GM18505 (cell line): ENCODE data around the gene KIF1A.

Source experiments
- ATAC-seq: cut with Tn5 transposase; IDR thresholded peaks from one replicate; pipeline ENCODE4 v1.9.1; 2021; ENCODE audit not compliant: unreplicated experiment
- POLR2A ChIP-seq: IDR thresholded peaks from 4 replicates; pipeline ENCODE4 v1.6.1; 2011; ENCODE audit warnings: borderline replicate concordance; ENCODE audit not compliant: insufficient read depth, insufficient read length; ENCODE audit errors: extremely low read depth

Gene KIF1A

DNA sequence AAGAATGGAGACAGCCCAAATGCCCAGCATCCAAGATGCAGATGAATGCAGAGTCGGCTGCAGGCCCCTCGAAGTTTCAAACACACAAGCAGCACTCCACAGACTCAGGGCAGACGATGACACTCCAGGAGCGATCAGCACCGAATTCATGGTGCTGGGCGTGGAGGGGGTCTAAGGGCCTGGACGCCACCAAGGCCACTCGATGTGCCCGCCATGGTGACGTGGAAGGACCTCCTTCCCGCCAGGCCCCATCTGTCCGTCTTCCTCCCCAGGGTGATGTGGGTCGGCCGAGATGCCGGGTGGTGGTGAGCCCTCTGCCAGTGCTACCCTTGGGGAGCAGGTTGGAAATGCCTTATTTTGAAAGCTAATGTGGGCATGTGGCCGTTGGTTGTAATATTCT lies 9.4 kb downstream of the KIF1A start:
- TF ChIP-seq POLR2A: no peak

DNA sequence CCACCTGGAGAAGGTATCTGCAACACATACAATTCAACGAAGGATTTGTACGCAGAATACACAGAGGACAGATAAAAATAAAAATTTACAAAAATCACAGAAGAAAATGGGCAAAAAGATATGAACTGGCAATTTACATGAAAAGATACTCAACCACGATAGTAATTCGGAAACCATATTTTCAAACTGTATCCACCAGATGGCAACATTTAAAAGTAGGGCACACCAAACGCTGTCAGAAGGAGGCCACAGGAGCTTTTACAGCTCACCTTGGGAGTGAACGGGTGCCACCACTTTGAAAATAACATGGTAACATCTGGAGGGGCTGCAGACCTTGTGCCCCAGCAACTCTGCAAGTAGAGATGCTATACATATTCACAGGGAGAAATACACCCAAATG lies 9.8 kb downstream of the KIF1A start:
- no peak for TF ChIP-seq POLR2A

More for the DNA sequence above, 9.4 kb downstream of the KIF1A start:
- no peak for ATAC-seq

DNA sequence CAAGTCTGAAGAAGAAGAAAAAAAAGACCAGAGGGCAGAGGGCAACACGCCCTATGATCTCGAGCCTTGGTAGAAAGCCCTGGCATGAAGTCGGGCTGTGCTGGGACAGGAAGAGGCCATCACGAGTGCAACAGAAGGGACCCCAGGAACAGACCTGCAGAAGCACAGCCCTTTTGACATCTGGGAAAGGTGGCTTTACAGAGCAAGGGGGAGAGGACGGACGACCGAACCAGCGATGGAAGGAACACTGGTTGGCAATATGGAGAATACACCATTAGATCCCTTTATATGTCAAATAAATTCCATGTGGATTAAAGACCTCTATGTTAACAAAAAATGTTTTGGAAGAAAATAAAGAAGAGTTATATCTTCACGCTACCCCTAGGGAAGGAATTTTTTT lies 10.7 kb downstream of the KIF1A start:
- ATAC-seq: no peak
- no peak for TF ChIP-seq POLR2A

More for the DNA sequence above, 9.8 kb downstream of the KIF1A start:
- no peak for ATAC-seq

DNA sequence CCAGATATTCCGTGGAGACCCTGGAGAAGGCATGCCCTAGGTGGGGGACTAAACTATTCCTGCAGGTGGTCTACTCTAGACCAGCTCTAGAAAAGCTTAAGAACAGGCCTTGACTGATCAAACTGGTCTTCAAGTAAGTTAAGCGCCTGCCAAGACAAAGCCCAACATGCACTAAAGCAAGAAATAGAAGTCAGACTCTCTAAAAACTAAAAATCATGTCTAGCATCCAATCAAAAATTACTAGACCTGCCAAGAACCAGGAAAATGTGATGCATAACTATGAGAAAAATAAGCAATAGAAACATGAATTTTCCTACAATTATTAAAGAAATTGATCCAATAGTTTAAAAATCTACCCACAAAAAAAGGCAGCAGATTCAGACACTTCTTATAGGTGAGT lies 13.6 kb downstream of the KIF1A start:
- no peak for TF ChIP-seq POLR2A
- ATAC-seq: no peak

DNA sequence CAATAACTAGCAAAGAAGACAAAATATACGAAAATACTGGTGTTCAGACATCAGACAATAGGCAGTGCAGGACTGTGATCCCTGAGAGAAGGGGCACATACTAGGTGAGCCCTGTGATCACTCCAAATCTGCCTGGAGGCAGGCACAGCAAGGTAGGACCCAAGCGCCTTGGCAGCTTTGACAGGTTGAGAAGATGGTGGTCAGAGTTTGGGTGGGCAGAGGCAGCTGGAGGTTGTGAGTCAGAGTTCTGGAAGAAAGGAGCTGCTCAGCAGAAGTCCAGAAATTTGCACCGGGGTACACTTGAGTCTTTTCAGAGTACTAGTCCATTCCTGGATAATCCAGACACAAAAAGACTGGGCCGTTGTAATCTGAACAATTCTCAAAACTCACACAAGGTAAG lies 14.0 kb downstream of the KIF1A start:
- no peak for TF ChIP-seq POLR2A
- no peak for ATAC-seq

DNA sequence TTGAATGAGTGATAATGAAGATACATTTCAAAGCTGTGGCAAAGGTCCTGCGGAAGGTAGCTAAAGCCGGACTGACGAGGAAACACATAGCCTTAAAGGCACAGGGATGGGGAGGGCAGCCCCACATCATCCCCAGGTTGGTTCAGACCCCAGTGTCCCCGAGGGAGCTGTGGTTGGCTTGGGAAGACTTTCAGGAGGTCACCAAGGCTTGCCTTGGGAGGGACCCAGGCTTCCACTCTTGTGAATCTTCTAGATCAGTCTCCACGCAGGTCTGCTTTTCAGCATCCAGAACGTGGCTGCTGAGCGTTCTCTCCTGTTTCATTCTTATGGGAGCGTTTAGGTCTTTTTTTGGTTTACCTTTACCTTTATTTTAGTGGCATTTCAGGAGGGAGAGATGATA lies 16.8 kb downstream of the KIF1A start:
- TF ChIP-seq POLR2A: no peak
- ATAC-seq: no peak

DNA sequence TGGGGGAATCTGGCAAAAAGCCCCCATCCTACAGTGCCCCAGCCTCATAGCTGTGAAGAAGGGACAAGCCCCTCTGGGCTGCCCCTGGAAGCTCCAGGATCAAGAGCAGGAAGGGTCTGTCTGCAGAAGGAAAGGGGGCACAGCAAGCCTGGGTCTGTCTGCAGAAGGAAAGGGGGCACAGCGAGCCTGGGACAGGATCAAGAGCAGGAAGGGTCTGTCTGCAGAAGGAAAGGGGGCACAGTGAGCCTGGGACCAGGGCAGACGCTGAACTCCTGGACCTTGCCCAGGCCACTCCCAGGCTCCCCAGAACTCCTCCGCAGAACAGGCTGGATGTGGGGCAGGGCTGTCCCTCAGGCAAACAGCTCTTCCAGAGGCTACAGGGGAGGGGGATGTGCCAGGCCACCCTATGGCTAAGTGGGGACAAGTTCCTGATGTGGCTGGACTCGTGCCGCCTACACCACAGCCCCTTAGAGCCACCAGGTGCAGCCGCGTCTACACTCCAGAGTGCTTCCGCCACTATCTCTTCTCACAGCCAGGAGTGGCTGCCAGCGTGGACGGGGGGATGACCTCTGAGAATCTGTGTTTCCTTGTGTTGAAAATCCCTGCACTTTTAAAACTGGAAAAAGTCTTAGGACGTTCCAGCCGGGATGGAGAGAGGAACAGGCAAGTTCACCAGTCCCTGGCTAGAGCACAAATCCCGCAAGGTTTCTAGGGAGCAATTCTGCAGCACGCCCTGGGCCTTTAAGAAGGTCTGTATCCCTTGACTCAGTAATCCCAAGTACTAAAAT lies 20.8 kb downstream of the KIF1A start:
- no peak for ATAC-seq
- no peak for TF ChIP-seq POLR2A

DNA sequence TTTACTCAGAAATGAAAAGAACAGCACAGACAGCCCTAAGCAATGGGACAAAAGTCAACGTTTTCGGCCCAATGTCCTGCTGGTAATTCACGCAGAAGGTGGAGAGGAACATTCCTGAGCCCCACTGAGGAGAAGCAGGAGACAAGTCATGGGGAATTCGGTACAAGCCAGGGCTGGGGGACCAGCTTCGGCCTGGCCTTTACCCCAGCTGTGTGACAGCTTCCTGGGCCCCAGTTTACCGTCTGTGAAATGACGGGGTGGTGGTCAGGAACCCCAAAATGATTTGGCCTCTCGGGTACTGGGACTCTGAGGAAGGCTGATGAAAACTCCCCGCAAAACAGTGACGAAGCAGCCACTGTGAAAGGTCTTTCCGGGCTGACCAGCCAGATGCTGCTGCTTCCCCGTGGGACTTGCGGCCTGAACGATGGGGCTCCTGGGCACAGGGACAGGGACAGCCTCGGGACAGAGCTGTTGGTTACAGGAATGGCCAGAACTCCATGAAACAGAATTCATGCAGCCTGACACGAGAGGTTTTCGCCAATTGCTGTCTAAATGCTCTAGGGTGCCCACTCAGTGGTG lies 21.6 kb downstream of the KIF1A start:
- no peak for TF ChIP-seq POLR2A
- ATAC-seq: no peak

DNA sequence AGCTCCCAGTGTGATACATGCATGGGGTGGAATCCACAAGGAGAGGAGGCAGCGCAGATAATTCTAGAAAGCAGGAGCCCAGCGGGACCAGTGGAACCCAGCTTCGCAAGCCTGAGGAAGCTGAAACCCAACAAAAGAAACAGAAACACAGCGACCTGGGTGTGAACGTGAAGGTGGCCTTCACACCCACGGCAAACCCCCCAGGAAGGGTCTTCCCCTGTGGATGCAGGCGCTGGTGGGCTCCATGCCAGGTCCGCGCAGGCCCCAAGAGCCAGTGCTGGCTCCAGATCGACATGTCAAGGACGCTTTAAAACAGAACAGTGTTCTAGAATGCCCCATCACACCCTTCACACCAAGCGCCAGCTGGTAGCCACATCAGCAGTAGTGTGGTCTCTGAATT lies 22.1 kb downstream of the KIF1A start:
- no peak for TF ChIP-seq POLR2A
- ATAC-seq: no peak

DNA sequence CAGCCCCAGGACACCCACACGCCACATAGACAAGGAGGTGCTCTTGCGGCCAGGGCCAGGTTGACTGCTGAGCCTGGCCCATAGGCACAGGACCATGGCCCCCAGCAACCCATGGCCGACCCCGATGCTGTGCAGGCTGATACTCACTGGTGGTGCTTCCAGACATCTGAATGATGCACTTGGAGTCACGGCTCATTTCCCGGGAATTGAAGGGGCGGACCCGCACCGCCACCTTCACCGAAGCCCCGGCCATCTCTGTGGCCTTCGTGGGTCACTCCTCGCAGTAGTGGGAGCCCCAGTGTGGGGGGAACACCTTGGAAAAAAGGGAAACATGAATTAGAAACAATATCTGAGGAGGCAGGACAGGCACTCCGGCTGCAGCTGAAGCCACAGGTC lies 22.5 kb downstream of the KIF1A start:
- no peak for TF ChIP-seq POLR2A
- ATAC-seq: no peak

DNA sequence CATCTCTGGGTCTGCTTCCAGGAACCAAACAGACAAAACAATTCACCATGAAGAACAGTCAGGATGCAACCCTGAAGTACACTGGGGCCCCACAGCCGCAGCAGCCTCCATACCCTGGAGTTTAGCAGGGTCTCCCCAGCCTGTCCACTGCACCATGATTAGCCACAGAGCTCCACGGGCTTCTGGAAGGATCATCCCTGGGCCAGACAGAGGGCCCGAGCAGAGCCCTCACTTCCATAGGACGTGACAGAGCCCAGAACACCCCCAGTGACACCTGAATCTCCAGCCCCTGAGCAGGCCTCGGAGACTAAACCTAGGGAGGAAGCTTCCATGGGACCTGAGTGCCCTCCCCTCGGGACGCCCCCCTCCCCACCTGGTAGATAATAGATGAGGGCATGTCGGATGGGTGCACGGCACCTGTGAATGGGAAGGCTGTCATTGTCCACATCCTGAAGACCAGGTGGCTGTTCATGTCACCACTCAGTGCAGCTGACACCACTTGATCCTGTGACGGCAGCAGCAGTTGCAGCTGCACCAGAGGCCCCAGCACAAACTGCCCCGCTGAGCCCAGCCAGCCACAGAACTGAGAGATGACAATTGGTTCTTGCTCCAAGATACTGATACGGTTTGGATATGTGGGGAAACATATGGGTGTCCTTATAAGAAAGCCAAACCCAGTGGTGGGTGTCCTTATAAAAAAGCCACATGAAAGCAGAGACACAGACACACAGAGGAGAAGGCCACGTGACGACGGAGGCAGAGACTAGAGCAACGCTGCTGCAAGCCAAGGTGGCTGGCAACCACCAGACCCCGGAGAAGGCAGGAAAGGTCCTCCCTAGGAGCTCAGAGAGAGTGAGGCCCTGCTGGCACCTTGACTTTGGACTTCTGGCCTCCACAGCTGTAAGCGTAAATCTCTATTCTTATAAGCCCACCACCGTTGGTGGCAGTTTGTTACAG lies 23.2 kb downstream of the KIF1A start:
- no peak for TF ChIP-seq POLR2A
- no peak for ATAC-seq

DNA sequence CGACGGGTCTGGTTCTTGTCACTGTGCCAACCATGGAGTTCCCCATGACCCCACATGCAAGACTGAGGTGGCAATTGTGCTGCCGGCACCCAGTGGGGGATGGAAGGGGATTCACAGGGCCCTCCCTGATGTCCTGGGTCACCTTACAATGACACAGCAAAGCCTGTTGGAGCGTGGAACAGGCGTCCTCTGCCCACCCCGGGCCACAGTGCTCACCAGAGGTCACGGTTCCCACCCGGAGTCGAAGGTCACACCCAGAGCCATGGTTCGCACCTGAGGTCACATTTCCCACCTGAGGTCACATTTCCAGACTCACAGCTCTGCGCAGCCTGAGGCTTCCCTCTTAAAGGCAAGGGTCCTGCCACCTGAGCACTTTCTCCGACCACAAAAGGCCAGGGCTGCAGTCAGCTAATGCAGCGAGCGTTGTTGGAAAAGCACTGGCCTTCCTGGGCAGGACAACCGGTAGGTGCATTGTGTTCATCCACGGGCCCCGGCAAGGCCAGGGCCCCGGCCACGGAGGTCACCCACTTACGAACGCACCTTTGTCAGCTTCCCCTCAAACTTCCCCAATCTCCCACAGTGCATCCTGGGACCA lies 24.0 kb downstream of the KIF1A start:
- TF ChIP-seq POLR2A: no peak
- no peak for ATAC-seq

DNA sequence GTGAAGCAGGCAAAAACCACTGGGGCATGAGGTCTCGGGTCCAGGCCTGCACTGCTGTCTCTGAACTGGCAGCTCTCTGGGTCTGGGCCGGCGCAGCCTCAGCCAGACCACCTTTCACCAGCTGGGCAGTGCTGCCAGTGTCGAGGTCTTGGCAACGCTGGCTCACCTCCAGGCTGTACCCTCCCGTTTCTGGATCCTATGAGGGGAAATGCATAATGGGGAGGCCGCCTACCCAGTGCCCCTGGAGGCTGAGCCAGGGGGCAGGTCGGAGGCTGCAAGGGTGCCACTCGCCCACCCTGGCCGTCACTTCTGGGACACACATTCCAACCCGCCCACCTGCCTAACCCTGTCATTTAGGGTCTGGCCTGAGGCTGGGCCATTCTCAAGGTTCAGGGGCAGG lies 24.6 kb downstream of the KIF1A start:
- no peak for ATAC-seq
- TF ChIP-seq POLR2A: no peak
